Stimulated activated naive CD8-positive, alpha-beta T cell treated with anti-CD3 and anti-CD28 coated beads, Interleukin-15, Interleukin-2, amounts not matched to agents 100 U/mL and 50 U/mL, for 24 hours (primary cell): Measurements from ENCODE around the gene GIGYF2.

Experiments
- ATAC-seq: fragments of 150-1000 bp; cut with Tn5 transposase; one replicate; pipeline ENCODE4 v1.10.0; 2021
- DNase-seq: peaks from one replicate; pipeline ENCODE4 v3.0.0; 2021

Gene GIGYF2

GRCh38 chr2:232761301-232761907 lies 64.3 kb downstream of the GIGYF2 start:
- no peak for ATAC-seq
- peak; percentile 13 for DNase-seq

GRCh38 chr2:232767866-232768265 lies 70.7 kb downstream of the GIGYF2 start:
- no peak for ATAC-seq
- no peak for DNase-seq

- no peak for DNase-seq
- no peak for ATAC-seq
These were observed 73.1 kb downstream of the GIGYF2 start for GRCh38 chr2:232770207-232770606.

- DNase-seq (no peak), ATAC-seq (no peak)
These were observed 74.7 kb downstream of the GIGYF2 start for GRCh38 chr2:232771870-232772269.

- ATAC-seq (peak; percentile 61), DNase-seq (no peak)
These were observed 75.4 kb downstream of the GIGYF2 start for GRCh38 chr2:232772531-232772930.

GRCh38 chr2:232773815-232774214 lies 76.7 kb downstream of the GIGYF2 start:
- no peak for DNase-seq
- no peak for ATAC-seq

- no peak for ATAC-seq
- DNase-seq = no peak
These were observed 79.3 kb downstream of the GIGYF2 start, which contains the start of gene KCNJ13 for GRCh38 chr2:232776435-232776834. TSS of gene KCNJ13 (minus strand) at chr2:232776565. CDS start at chr2:232771362, 5,203 bp downstream.

- ATAC-seq (no peak), DNase-seq (no peak)
These were observed 80.1 kb downstream of the GIGYF2 start for GRCh38 chr2:232777276-232777675.

- DNase-seq (no peak), ATAC-seq (no peak)
These were observed 82.3 kb downstream of the GIGYF2 start for GRCh38 chr2:232779465-232779864.

GRCh38 chr2:232779934-232780333 lies 82.8 kb downstream of the GIGYF2 start:
- ATAC-seq (no peak), DNase-seq (no peak)

- ATAC-seq (peak; percentile 100), DNase-seq (peak; percentile 37)
These were observed 84.6 kb downstream of the GIGYF2 start for GRCh38 chr2:232781765-232782164.

- DNase-seq (no peak), ATAC-seq (no peak)
These were observed 86.1 kb downstream of the GIGYF2 start for GRCh38 chr2:232783278-232783677.

- ATAC-seq = no peak
These were observed 90.7 kb downstream of the GIGYF2 start for GRCh38 chr2:232787806-232788205.

GRCh38 chr2:232789082-232789481 lies 92.0 kb downstream of the GIGYF2 start:
- ATAC-seq (no peak), DNase-seq (no peak)

More at GRCh38 chr2:232787806-232788205, 90.7 kb downstream of the GIGYF2 start:
- DNase-seq = no peak

- ATAC-seq = no peak
- DNase-seq = no peak
These were observed 94.4 kb downstream of the GIGYF2 start for GRCh38 chr2:232791518-232791917.

GRCh38 chr2:232793271-232793670 lies 96.1 kb downstream of the GIGYF2 start:
- DNase-seq (no peak), ATAC-seq (no peak)

GRCh38 chr2:232794981-232795380 lies 97.8 kb downstream of the GIGYF2 start:
- DNase-seq (no peak), ATAC-seq (no peak)

- DNase-seq = no peak
- ATAC-seq = no peak
These were observed 98.8 kb downstream of the GIGYF2 start for GRCh38 chr2:232795920-232796319.

GRCh38 chr2:232798187-232798586 lies 101.1 kb downstream of the GIGYF2 start:
- ATAC-seq (no peak), DNase-seq (no peak)

GRCh38 chr2:232800166-232800565 lies 103.0 kb downstream of the GIGYF2 start:
- DNase-seq = no peak
- ATAC-seq = no peak

GRCh38 chr2:232802091-232802490 lies 105.0 kb downstream of the GIGYF2 start:
- no peak for ATAC-seq

GRCh38 chr2:232809349-232810124 lies 112.4 kb downstream of the GIGYF2 start:
- DNase-seq (no peak), ATAC-seq (no peak)

More at GRCh38 chr2:232802091-232802490, 105.0 kb downstream of the GIGYF2 start:
- DNase-seq = no peak

- DNase-seq (no peak), ATAC-seq (no peak)
These were observed 113.3 kb downstream of the GIGYF2 start for GRCh38 chr2:232810444-232810843.

GRCh38 chr2:232815569-232815968 lies 118.4 kb downstream of the GIGYF2 start:
- DNase-seq (no peak), ATAC-seq (no peak)
